Measurements from ENCODE around the gene ZNRD2. TPM values are rescaled to one million over a fixed set of nuclear protein-coding genes. Genes with fewer than 3 reads are reported as not detected.

ZNRD2 gene
- total and polyA plus RNA-seq, 2 of the 8 experiments (the other 6 are each of a cell fraction or from before 2014, with no cell fraction given) = 53.4 to 125 TPM

GRCh38 chr11:65574811-65575567 is 4.7 kb downstream of the ZNRD2 start:
- H3K56ac ChIP-seq (replicated peaks; ENCODE audit: insufficient read length, low read depth, low read length) = no peak overlapping the region
- no peaks in the 10 kb centered on the region for H3K9me3 ChIP-seq (ENCODE audit: insufficient read depth in 2 of 2, low read depth in 1 of 2, low read length in 1 of 2)
- H2BK12ac ChIP-seq (ENCODE audit: low read depth, low read length) = peak overlapping the region; percentile 21; the same call in 1 of the 2 replicates
- H3K27ac ChIP-seq (ENCODE audit: low read depth, low read length) = no peak overlapping the region
- H3K27me3 ChIP-seq (replicated peaks in 1 of 4; ENCODE audit: control insufficient read depth in 3 of 4, extremely low read depth in 1 of 4, insufficient read depth in 3 of 4, low read length in 3 of 4) = peaks cover 8 to 39% (median 28%) of the 10 kb centered on the region in 4 experiments
- no peak overlapping the region for H2BK120ac ChIP-seq (replicated peaks; ENCODE audit: low read depth, low read length)
- ChIA-PET CTCF (ENCODE audit: partially characterized antibody) (interaction anchor here (0.6 to 7.2 kb wide), 7 partner anchors 10 to 34 kb away, joined by 3 to 97 read pairs (median 12); partner anchors contain the start of gene KCNK7), POLR2A (ENCODE audit: partially characterized antibody) (interaction anchor here (1.2 to 3.7 kb wide), 6 partner anchors 10 to 45 kb away, joined by 3 to 36 read pairs (median 6); no protein-coding TSS in a partner anchor)
- peak overlapping the region; percentile 88; the same call in 1 of the 2 replicates for H2BK15ac ChIP-seq (ENCODE audit: low read length)
- peaks cover 13 to 31% (median 20%) of the 10 kb centered on the region in 4 experiments; a peak in 6 of 7 replicates for H3K4me1 ChIP-seq (replicated peaks in 1 of 4; ENCODE audit: control insufficient read depth in 3 of 4, insufficient read depth in 4 of 4, low read length in 3 of 4)
- DNase-seq (ENCODE audit: low read depth in 1 of 2, low spot score in 2 of 2) (no peak), FAIRE-seq (no peak)
- no peak overlapping the region for H2AK5ac ChIP-seq (ENCODE audit: low read depth, low read length)
- peaks cover 15 to 21% of the 10 kb centered on the region in 2 experiments for H4K20me1 ChIP-seq (replicated peaks in 1 of 2; ENCODE audit: control insufficient read depth in 1 of 2, insufficient read depth in 2 of 2, low read length in 2 of 2)
- no peak overlapping the region for H3K18ac ChIP-seq (ENCODE audit: extremely low read depth, low read length)
- no peak overlapping the region for H4K5ac ChIP-seq (ENCODE audit: insufficient read length, low read depth, low read length)
- H3K4me3 ChIP-seq (ENCODE audit: extremely low read depth in 1 of 4, insufficient read depth in 2 of 4, low read depth in 3 of 4, low read length in 4 of 4) = peak overlapping the region; percentile 27 to 63 (median 40); a peak in 7 of 8 replicates
- peak overlapping the region; percentile 72 to 81 for H3K4me2 ChIP-seq (ENCODE audit: insufficient read depth in 1 of 2, low read depth in 2 of 2, low read length in 2 of 2)
- no peaks in the 10 kb centered on the region for H3K79me1 ChIP-seq (ENCODE audit: low read depth, low read length)
- H2AFZ ChIP-seq (ENCODE audit: low read length) = no peak overlapping the region
- H3K23me2 ChIP-seq (ENCODE audit: low read depth, low read length) = peaks cover 8% of the 10 kb centered on the region; the same call in 1 of the 2 replicates
- 6% methylated on average over 28 of the region's 28 CpGs; no CpG with 5 or more reads in 1 of the 2 experiments for WGBS, 2 experiments (ENCODE audit: extremely low coverage in 1 of 2, insufficient coverage in 1 of 2, insufficient read length in 1 of 2, insufficient replicate concordance in 2 of 2, low coverage in 1 of 2, low lambda C conversion rate in 2 of 2, missing lambda C conversion rate in 1 of 2)
- no peaks in the 10 kb centered on the region for H3K36me3 ChIP-seq (ENCODE audit: control insufficient read depth in 2 of 4, insufficient read depth in 4 of 4, low read length in 3 of 4)
- H3K4ac ChIP-seq (replicated peaks; ENCODE audit: insufficient read length, low read depth, low read length) = peak overlapping the region; percentile 33
- TF ChIP-seq EZH2 (IDR thresholded peaks at IDR 0.05; ENCODE audit: low read depth, low read length, severe bottlenecking) (peak; percentile 62), KDM1A (IDR thresholded peaks at IDR 0.05; ENCODE audit: borderline replicate concordance, low read length) (peak; percentile 95), KDM5A (IDR thresholded peaks at IDR 0.05; ENCODE audit: low read length) (no peak), SUZ12 (IDR thresholded peaks at IDR 0.05; ENCODE audit: low read length) (peak; percentile 73; the same call in 1 of the 2 replicates), SIN3A (conservative IDR thresholded peaks at IDR 0.05 in 1 of 2, IDR thresholded peaks at IDR 0.05 in 1 of 2; ENCODE audit: low read depth in 1 of 2, low read length in 2 of 2) (0 out of 4 replicates have a peak, but pooled peaks of 1 of the 2 experiments have one; percentile 30), SRF (IDR thresholded peaks at IDR 0.05; ENCODE audit: low read depth, low read length) (no peak)
- TF ChIP-seq, protein P1, sequence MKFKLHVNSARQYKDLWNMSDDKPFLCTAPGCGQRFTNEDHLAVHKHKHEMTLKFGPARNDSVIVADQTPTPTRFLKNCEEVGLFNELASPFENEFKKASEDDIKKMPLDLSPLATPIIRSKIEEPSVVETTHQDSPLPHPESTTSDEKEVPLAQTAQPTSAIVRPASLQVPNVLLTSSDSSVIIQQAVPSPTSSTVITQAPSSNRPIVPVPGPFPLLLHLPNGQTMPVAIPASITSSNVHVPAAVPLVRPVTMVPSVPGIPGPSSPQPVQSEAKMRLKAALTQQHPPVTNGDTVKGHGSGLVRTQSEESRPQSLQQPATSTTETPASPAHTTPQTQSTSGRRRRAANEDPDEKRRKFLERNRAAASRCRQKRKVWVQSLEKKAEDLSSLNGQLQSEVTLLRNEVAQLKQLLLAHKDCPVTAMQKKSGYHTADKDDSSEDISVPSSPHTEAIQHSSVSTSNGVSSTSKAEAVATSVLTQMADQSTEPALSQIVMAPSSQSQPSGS (IDR thresholded peaks at IDR 0.05; ENCODE audit: low read length) = no peak
- no peak overlapping the region for H3K23ac ChIP-seq (ENCODE audit: insufficient read length)
- no peak overlapping the region for H4K91ac ChIP-seq (replicated peaks; ENCODE audit: insufficient read length, low read length)
- 0 out of 2 replicates have a peak overlapping the region, but pooled peaks have one; percentile 39 for H2BK5ac ChIP-seq (ENCODE audit: low read depth, low read length)
- H2BK20ac ChIP-seq (ENCODE audit: low read length) = no peak overlapping the region
- no peak overlapping the region for H3K14ac ChIP-seq (ENCODE audit: insufficient read length)
- H4K8ac ChIP-seq (ENCODE audit: extremely low read depth, insufficient read depth, low read length) = 0 out of 2 replicates have a peak overlapping the region, but pooled peaks have one; percentile 31
- peaks cover 0 to 11% of the 10 kb centered on the region in 2 experiments; a peak in 1 of 4 replicates for H3K79me2 ChIP-seq (ENCODE audit: control insufficient read depth in 1 of 2, insufficient read depth in 2 of 2, low read length in 2 of 2)
- H3K9ac ChIP-seq (replicated peaks in 1 of 4; ENCODE audit: extremely low read depth in 1 of 4, low read depth in 3 of 4, low read length in 3 of 4) = no peak overlapping the region; a peak in 2 of 7 replicates
